LNCaP clone FGC (cell line): ENCODE results near the gene DBT.

Experiments used
- DNase-seq: peaks from one replicate; pipeline ENCODE4 v3.0.0-alpha.2; 2011; ENCODE audit warnings: low read depth
- H3K4me3 ChIP-seq: 2 replicates; pipeline ENCODE4 v1.5.1; 2011; ENCODE audit warnings: mild to moderate bottlenecking, low read depth, low read length, control low read depth
- TF ChIP-seq, protein P1 (sequence below): IDR thresholded peaks from 2 replicates; pipeline ENCODE4 v1.5.1; 2012; ENCODE audit warnings: mild to moderate bottlenecking; ENCODE audit not compliant: control insufficient read depth, insufficient read depth; ENCODE audit errors: extremely low read depth

DBT gene

DNA sequence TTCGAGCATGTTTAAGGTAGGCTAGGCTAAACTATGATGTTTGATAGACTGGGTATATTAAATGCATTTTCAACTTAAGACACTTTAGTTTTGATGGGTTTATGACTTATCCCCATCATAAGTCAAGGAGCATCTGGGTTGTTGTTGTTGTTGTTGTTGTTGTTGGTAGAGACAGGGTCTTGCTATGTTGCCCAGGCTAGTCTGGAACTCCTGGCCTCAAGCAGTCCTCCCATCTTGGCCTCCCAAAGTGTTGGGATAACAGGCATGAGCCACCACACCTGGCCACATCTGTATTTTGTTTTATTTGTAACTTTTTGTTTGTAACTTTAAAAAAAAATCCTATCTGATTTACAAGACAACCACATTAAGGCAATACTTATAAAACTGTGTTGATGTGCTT, 17.5 kb downstream of the DBT start:
- H3K4me3 ChIP-seq = no peak overlapping the region
- no peak for DNase-seq
- TF ChIP-seq, protein P1, sequence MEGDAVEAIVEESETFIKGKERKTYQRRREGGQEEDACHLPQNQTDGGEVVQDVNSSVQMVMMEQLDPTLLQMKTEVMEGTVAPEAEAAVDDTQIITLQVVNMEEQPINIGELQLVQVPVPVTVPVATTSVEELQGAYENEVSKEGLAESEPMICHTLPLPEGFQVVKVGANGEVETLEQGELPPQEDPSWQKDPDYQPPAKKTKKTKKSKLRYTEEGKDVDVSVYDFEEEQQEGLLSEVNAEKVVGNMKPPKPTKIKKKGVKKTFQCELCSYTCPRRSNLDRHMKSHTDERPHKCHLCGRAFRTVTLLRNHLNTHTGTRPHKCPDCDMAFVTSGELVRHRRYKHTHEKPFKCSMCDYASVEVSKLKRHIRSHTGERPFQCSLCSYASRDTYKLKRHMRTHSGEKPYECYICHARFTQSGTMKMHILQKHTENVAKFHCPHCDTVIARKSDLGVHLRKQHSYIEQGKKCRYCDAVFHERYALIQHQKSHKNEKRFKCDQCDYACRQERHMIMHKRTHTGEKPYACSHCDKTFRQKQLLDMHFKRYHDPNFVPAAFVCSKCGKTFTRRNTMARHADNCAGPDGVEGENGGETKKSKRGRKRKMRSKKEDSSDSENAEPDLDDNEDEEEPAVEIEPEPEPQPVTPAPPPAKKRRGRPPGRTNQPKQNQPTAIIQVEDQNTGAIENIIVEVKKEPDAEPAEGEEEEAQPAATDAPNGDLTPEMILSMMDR = no peak

DNA sequence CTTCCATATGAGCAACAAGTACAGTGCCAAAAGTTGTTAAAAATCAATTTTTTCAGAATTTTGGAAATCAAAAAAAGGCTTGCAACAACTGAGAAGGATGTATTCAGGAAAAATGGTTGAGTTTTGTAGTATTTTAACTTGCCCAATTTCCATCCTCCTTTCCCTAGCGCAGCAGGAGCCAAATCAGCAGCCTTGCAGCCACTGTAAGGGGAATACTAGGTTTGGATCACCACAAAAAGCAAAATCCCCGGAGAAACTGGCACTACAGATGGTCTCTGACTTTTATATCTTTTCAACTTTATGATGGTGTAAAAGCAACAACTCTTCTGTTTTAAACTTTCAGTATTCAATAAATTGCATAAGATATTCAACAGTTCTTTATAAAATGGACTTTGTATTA, 17.9 kb downstream of the DBT start:
- no peak for DNase-seq
- TF ChIP-seq, protein P1 = no peak
- no peak overlapping the region for H3K4me3 ChIP-seq

DNA sequence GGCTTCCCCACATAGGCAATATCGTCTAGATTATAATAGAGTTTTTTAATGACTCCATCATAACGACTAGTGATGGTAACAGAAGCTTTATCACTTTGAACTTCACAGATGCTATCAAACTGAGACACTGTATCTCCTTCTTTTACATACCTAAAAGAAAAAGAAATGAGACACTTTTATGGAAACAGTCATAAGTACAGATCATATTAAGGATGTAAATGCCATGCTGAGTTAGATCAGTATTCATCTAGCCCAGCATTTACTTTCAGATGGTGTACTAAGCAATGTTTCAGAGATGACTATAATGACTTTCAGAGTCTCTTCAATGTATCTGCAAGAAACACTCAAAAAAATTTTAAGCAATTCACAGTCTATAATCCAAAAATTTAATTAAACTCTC, 18.9 kb downstream of the DBT start:
- TF ChIP-seq, protein P1 = no peak
- H3K4me3 ChIP-seq = no peak overlapping the region

DNA sequence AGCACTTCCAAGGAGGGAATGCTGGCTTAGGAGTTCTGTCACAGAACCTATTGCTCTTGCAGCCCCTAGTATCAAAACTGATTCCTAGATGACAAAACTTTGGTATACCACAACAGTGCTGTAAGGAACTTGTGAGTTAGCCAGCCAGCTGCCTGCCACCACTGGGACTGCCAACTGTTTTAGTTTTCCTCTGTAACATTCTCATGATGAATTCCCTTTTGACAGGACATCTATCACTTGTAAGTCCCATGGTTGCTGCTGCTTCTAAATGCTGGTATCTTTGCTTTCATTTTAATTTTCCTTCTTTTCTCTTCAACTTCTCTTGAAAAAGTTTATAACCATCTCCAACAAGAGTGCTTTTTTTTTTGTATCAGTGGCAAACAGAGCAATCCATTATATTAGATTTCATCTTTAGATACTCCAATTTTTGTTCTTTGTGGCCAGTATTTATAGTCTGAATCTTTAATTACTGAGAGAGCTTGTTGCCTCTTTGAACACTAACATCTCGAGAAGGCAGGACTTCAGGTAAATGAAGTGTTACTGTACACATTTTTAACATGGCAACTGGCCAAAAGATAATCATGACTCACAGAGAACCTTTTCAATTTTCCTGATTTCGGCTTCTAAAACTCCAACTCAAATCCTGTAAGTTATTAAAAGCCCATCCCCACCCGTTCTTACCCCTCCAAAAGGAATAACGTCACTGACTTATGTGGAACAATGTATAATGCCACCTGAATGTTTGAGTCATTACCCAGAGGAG, 19.8 kb downstream of the DBT start:
- TF ChIP-seq, protein P1 = no peak
- DNase-seq = no peak

More for the DNA sequence above, 18.9 kb downstream of the DBT start:
- no peak for DNase-seq

DNA sequence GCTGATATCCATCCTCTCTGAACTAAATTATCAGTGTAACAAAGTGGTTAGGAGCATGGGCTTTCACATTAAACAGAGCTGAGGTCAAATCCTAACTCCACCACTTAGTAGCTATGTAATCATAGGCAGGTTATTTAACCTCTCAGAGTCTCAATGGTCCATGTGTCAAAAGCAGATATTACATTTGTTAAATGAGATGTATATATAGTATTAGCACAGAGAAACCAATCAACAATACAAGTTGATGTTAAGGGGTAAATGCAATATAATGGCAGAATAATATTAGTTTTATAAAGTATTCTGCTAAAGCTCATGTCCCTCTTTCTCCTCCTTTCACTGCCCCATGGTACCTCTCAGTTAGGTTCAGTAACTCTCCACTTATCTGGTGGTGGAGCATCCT, 27.2 kb downstream of the DBT start:
- no peak overlapping the region for H3K4me3 ChIP-seq
- TF ChIP-seq, protein P1 = no peak
- no peak for DNase-seq

More for the DNA sequence above, 19.8 kb downstream of the DBT start:
- H3K4me3 ChIP-seq = no peak overlapping the region

DNA sequence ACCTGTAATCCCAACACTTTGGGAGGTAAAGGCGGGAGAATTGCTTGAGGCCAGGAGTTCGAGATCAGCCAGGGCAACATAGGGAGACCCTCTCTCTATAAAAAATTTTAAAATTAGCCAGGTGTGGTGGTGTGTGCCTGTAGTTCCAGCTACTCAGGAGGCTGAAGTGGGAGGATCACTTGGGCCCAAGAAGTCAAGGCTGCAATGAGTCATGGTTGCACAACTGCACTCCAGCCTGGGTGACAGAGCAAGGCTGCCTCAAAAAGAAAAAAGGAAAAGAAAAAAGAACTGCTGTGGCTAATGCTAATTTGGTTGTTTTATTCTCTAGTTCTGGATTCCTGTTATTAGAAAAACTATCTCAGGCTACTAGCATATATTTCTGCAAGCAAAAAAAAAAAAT, 29.8 kb downstream of the DBT start:
- TF ChIP-seq, protein P1 = no peak
- no peak for DNase-seq

DNA sequence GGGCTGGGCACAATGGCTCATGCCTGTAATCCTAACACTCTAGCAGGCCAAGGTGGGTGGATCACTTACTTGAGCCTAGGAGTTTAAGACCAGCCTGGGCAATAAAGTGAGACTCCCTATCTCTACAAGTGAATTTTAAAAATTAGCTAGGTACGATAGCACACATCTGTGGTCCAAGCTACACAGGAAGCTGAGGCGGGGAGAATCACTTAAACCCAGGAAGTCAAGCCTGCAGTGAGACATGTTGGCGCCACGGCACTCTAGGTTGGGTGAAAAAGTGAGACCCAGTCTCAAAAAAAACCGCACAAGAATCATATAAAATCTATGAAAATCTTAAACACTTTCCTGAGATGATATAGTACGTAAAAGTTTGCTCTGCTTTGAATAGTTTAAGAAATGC, 30.2 kb downstream of the DBT start:
- DNase-seq = no peak
- TF ChIP-seq, protein P1 = no peak
- H3K4me3 ChIP-seq = no peak overlapping the region

More for the DNA sequence above, 29.8 kb downstream of the DBT start:
- no peak overlapping the region for H3K4me3 ChIP-seq
